Femur (tissue), 1 donor: Measurements from ENCODE around the gene HOXB5.

Experiments
- DNase-seq: peaks from one replicate; pipeline ENCODE4 v3.0.0-alpha.2; 2017

Gene HOXB5

DNA sequence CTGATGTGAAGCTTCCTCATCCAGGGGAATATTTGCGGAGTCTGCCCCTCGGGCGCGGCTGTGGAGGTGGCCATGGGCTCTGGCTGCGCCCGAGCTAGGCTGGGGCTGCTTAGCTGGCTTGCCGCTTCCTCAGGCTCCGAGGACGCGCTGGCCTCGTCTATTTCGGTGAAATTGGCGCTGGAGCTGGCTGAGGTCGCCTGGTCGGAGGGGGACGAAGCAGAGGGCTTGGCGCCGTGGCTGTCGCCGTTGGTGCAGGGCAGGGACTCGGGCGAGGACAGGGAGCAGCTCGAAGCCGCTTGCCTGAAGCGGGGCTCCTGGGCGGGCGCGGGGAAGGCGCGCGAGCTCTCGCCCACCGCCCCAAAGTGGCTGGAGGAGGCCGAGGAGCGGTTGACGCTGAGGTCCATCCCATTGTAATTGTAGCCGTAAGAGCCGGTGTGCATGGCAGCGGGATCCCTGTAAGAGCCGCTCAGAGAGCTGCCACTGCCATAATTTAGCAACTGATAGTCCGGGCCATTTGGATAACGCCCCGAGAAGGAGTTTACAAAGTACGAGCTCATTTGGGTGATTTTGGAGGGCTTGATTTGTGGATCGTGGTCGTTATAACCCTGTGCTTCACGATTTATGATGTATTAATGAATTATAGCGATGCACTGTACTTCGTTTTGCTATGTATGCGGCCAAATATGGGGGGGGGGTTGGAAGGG is at the start of gene HOXB5:
TSS of gene HOXB5 (minus strand) at position 654 of the 704 bp plus-strand sequence. CDS start at position 557, 97 bp downstream.
- DNase-seq, result no peak

DNA sequence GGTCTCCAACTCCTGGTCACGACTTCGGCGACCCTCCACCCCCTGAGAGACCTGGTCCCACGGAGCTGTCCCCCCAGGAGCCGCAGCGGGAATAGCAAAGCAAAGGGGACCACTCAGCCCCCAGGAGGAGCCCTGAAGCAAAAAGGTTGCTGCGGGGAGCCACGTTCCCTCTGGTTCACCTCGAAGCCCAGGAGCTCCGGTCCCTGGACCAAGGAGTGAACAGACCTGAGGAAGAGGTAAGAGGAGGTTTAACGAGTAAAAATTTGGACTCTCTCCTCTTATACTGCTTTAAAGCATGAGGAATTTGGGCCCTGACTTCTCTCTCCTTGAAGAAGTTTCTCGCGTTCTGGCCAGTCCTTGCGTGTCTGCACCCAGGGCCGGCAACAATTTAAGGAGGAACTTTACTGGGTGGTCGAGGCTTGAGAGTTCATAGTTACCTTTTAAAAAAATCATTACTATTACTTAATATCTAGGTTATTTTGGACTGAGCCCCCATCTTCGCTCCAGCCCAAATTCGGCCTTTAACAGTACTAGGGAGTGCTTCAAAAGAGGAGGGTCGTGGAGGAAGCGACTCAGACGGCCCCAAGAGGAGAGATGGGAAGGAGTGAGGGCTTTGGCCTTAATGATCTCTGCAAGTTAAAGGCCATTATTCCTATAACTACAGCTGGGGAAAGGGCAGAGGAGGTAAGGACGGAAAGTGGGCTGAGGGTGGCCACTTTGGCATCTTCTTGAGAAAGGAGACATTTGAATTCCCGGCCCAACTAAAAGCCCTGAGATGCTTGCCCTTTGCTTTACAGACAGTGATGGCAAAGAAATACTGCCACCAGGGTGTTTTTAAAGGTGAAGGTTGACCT is 49.5 kb upstream of the HOXB5 start:
- DNase-seq, result no peak

DNA sequence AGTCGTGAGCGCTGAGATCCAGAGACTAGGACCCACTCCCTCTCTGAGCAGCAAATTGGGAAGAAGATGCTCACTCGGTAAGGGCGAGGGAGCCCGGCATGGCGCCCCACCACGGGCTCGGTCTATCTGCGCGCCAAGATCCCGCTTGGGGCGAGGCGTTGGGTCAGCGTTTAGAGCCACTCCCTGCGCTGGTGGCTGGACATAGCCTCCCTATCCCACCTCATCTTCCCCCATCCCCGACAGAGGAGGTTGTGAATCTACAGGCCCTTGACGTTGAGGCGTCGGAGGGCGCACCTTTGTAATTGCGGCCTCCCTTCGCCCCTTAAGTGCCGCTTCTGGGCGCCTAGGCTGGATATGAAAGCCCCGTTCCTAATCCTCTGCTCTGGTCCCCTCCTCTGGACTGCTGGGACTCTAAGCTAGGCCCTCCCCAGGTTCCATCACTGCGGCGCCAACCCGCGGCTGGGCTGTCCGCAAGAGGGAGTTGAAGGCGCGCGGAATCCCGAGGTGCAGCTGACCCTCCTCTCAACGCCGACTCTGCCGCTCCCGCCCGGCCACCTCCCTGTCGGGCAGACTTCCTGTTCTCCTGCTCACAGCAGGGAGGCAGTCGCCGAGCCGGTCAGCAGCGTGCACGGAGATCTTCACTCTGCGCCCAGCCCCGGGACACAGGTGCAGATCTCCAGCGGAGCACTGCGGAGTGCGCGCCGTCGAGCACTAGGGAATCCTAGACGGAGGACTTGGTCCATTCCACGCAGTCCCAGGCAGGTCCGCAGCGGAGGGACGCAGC is 48.7 kb upstream of the HOXB5 start:
- no peak for DNase-seq

DNA sequence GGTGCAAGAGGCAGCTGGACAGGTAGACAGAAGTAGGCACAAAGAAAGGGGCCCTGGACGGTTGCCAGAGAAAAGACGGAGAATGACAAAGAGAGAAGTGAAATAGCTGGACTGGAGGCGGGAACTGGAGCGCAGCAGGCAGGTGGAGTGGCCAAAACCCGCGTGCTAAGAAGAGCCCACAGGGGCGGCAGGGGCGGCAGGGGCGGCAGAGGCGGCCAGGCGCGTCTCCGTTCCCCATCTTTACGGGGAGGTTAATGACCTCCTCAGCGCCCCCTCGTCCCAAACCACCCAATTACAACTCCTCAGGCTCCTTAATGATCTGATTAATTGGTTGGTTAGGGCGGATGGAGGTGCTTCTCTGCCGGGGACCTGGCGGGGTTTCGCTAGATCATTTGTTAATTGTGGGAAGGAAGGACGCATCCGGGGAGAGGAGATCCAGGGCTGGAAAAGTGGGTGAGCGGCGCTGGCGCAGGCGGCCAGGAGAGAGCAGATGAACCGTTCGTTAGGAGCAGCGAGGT is 48.0 kb upstream of the HOXB5 start:
- DNase-seq, result no peak

DNA sequence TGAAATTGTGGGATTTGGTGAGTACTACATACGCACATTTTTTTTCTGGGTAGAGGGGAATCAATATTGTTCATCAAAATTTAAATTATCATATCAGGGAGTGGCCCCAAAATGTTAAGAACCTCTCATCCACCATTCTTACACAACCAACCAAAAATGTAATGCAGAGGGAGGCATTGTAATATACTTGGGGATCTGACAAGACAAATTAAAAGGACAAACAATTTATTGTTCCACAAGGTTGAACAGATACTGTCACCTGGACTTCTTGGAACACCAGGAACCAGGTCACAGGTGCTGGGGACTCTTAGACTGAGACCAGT is 47.2 kb upstream of the HOXB5 start:
- DNase-seq, result no peak

GRCh38 chr17:48639982-48640857 is 46.6 kb upstream of the HOXB5 start:
- no peak for DNase-seq

DNA sequence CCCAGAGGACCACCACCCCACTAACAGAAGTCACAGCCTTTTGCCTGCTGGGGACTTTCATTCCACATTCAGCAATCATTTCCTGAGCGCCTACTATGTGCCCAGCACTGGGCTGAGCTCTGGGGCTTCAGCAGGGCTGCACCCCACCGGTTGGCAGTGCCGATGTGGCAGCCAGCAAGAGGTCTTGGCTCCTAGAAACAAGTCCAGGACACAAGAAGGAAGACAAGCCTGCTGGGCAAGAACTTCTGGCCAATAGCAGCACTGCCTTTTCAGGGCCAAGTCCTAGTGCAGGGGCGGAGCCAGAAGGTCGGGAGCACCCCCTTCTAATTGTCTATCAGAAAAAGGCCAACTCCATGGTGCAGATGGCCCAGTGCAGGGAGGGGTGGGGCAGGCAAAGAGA is 45.6 kb upstream of the HOXB5 start:
- no peak for DNase-seq

DNA sequence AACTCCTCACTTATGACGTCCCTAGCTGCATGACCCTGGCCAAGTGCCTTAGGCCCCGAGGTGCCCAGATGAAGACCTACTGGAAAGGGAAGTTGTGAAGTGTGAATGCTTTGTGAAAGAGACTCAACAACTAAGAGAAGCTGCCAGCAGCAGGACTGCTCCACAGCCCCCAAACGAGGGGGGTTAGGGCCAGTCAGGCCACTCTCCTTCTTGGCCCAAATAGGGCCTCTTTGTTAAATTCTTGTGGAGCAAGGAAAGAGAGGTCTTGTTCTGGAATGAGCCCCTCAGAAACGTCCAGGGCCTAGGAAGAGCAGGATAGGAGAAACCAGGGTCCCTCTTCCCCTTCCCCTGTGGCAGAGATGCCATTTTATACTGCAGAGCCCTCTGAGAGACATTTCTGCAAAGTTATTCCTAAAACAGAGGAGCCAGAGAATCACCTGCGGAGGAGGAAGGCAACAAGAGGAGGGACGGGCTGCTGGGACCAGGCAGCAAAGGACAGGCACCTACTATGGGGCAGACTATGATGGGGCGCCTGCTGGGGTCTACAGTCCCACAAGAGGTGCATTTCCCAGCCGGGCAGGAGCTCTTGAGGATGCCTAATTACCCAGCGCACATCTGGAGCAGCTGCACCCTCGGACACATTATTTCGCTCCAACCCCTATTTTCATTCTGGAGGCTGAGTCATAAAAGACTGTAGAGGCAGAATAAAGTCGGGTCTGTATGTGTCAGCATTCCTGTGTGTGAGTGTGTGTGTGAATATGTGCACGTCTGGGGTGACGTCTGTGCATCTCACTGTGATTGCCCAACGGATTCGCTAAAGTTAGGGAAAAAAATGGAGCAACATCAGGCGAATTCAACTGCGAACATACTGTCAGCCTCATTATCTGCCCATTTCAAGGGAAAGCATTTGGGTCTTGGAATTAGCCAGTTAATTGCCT is 44.0 kb upstream of the HOXB5 start:
- no peak for DNase-seq

GRCh38 chr17:48636177-48637018 is 42.8 kb upstream of the HOXB5 start:
- peak; percentile 80 for DNase-seq

DNA sequence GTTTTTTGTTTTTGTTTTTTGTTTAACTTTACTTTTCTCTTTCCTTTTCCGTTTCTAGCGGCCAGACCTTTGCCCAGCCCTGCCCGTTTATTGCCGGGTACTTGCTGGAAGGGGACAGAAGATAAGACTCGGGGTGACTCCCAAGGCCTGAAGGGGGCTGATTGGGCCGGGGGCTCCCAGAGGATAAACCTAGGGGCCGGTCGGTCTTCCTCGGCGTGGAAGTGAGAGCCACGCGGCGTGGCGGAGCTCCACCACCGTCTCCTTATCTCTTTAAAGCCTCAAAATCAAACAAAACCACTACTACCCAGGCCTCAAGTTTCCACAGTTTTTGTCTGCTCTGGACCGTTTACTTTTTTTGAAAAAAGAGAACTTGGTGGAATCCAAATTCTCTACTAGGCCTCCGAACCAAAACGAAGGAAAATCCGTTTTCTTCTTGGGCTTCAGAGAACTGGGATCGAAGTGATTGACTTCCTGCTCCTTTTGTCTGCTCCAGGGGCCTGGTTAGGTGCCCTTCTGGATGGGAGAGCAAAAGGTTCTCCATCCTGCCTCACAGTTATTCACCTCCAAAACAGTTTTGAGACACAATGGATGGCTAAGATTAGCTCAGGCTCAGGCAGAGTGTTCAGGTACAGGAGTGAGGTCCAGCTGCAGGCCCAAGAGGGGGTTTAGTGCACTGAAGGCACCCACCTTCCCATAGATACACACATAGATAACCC is 41.1 kb upstream of the HOXB5 start:
- no peak for DNase-seq

- peak; percentile 7 for DNase-seq
These were observed 39.7 kb upstream of the HOXB5 start for GRCh38 chr17:48633266-48633677.

DNA sequence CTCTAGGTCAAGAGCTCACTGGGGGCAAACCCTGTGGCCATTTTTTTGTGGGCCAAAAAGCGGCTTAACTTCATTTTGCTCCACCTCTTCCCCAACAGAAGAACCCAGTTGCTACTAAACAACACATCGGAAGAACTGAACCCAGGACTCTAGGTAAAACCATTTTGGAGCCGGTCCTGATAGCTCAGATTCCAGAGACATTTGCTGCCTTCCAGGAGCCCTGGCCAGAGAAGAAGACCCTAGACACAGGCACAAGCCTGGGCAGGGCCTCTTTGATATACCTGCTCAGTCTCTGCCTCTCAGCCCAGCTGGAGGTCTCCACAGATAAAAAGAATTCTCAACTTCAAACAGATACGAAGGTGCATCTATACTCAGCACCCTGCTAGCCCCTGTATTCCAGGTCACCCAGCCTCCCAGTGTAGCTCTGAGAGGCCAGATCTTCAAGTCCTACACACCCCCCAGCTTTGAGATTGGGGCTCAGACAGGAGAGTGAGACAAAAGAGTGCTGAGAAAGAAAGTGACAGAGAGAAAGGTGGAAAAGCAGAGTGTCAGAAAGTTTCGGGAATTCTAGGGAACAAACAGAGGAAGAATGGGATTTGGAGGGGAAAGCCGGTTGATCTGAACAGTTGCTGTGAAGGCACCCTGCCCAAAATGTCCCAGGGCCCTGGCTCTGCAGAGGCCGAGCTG is 39.1 kb upstream of the HOXB5 start:
- peak; percentile 12 for DNase-seq

DNA sequence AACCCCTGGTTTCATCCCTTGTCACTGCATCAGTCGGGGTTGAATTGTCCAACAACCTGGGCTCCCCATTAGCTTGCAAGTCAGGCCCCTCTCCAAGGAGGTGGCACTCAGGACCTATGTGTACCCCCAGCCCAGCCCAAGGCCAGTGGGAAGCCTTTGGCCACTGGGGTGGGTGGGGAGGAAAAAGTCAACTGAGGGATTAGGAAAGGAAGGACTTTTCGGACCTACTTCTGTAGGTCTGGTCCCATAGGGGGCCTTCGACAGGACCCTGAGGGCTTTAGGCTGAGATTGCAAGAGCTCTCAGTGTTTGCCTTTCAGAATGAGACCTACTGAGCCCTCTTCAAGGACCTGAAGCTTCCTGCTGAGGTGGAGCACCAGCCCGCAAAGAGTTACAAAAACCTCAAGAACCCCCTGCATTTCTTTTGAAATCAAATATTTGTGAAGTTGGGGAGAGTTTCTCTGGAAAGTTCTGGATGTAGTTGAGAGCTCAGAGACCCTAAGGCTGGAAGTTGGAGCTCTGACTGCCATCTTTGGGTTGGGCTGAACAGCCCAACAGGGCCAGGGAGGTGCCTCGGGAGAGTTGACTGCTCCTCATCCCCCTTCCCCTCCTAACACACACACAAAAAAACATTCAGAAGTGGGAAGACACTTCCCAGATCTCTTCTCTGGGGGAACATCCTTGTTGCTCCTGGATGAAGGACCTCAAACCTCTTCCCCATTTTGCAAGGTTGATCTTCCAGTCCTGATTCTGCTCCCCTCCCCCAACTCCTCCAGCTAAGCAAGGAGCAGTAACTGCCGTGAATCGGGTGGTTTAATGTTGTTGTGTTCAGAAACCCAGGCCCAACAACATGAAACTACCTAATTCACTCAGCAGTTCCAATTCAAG is 38.4 kb upstream of the HOXB5 start:
- peak; percentile 18 for DNase-seq

DNA sequence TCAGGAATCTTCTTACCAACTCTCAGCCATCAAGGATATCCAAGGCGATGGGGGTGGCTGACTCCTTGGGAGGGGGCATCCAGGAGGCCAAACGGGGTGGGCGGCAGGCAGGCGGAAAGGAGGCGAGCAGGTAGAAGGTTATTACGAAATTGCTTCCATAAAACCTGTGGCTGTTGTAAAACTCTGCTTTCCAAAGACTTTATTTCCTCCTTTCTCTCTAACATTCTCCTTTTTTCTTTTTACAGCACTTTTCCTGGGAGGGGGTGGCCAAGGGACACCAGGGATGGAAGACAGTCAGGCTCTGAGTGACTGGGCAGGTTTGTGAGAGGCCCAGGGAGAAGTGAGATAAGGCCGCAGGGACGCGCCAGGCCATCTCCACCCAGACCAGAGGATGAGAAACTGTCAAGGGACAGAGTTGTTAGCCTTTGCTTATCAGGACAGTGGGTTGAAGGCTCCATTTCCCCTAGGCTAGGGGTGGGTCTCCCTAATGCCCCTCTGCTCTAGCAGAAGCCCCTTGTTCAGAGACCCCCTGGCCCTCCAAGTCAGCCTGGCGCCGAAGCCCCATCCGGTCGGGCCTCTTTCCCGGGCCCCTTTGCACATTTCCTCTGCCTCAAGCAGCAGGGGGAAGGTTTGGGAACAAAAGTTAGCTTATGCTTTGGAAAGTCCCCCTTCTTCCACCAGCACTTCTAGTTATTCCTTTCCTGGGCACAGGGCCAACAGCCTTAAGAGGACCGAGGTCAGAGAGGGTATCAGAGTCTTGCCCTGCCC is 37.5 kb upstream of the HOXB5 start:
- DNase-seq, result peak; percentile 12

GRCh38 chr17:48630009-48630924 is 36.7 kb upstream of the HOXB5 start:
- DNase-seq, result no peak

GRCh38 chr17:48629411-48629759 is 35.8 kb upstream of the HOXB5 start:
- no peak for DNase-seq
